ENCODE data around the gene TBC1D2B.

- no peak for TF ChIP-seq GATA3 (IDR thresholded peaks at IDR 0.05; ENCODE audit: low read depth, low read length)
- no peak for TF ChIP-seq GATA2 (IDR thresholded peaks at IDR 0.05; ENCODE audit: low read depth, low read length)
These were observed 13.5 kb downstream of the TBC1D2B start for GRCh38 chr15:78063970-78064385.
